ENCODE results near the gene DOC2B.

- no peak for TF ChIP-seq POLR2A (IDR thresholded peaks at IDR 0.05)
- TF ChIP-seq, protein P1, sequence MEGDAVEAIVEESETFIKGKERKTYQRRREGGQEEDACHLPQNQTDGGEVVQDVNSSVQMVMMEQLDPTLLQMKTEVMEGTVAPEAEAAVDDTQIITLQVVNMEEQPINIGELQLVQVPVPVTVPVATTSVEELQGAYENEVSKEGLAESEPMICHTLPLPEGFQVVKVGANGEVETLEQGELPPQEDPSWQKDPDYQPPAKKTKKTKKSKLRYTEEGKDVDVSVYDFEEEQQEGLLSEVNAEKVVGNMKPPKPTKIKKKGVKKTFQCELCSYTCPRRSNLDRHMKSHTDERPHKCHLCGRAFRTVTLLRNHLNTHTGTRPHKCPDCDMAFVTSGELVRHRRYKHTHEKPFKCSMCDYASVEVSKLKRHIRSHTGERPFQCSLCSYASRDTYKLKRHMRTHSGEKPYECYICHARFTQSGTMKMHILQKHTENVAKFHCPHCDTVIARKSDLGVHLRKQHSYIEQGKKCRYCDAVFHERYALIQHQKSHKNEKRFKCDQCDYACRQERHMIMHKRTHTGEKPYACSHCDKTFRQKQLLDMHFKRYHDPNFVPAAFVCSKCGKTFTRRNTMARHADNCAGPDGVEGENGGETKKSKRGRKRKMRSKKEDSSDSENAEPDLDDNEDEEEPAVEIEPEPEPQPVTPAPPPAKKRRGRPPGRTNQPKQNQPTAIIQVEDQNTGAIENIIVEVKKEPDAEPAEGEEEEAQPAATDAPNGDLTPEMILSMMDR (IDR thresholded peaks at IDR 0.05) = no peak
Measured at GRCh38 chr17:158379-158778, 23.1 kb downstream of the DOC2B start.

Measured in lower leg skin (tissue), 3 donors.